SK-N-SH (cell line): ENCODE measurements around the gene MALAT1. TPM values are rescaled to one million over a fixed set of nuclear protein-coding genes. Genes with fewer than 3 reads are reported as not detected.

ENCODE experiments used
- CTCF ChIA-PET: fragments of 300-600, 350-600 bp; formaldehyde crosslinking; extraction: SDS; loops from one replicate; lab custom pipeline; 2021; lab: Yijun Ruan, JAX
- POLR2A ChIA-PET: fragments of 350-600 bp; sonication (Branson Sonifier 250); formaldehyde crosslinking; extraction: SDS; loops from one replicate; lab custom pipeline; 2020; ENCODE audit warnings: antibody characterized with exemption, inconsistent platforms; lab: Yijun Ruan, JAX
- DNase-seq: peaks from one replicate; pipeline ENCODE4 v3.0.0; 2012
- H2AFZ ChIP-seq: fragments of 200-600 bp; sonication (generic); 2 replicates; pipeline ENCODE4 v1.8.1; 2016; ENCODE audit warnings: antibody characterized with exemption, mild to moderate bottlenecking, low read depth
- H3F3A ChIP-seq: fragments of 200-600 bp; sonication (generic); replicated peaks from 2 replicates; pipeline ENCODE3; 2016; ENCODE audit warnings: antibody characterized with exemption, mild to moderate bottlenecking; ENCODE audit not compliant: insufficient read depth
- H3K27ac ChIP-seq, 2 experiments: fragments of 200-500 bp in 1 of 2; fragments of 200-600 bp in 1 of 2; sonication (Bioruptor generic) in 1 of 2; sonication (generic), shearing (Covaris generic) in 1 of 2; 2 replicates each; pipeline versions ENCODE4 v1.5.1 to v1.6.1; 2014 to 2016; ENCODE audit warnings: low read depth in 2 of 2, inconsistent platforms in 1 of 2, low read length in 1 of 2, mild to moderate bottlenecking in 1 of 2, mixed read lengths in 1 of 2
- H3K27me3 ChIP-seq: fragments of 200-600 bp; sonication (generic), shearing (Covaris generic); 2 replicates; pipeline ENCODE4 v1.6.1; 2016; ENCODE audit warnings: mixed run types; ENCODE audit not compliant: insufficient read depth
- H3K36me3 ChIP-seq, 2 experiments: fragments of 200-500 bp in 1 of 2; fragments of 200-600 bp in 1 of 2; sonication (Bioruptor generic) in 1 of 2; sonication (generic) in 1 of 2; replicated peaks in 1 of 2; 2 replicates each; pipeline versions ENCODE3 to v1.5.1; 2014 to 2016; ENCODE audit warnings: low read length in 1 of 2, mild to moderate bottlenecking in 1 of 2; ENCODE audit not compliant: insufficient read depth in 2 of 2, control insufficient read depth in 1 of 2
- H3K4me1 ChIP-seq, 2 experiments: fragments of 200-500 bp in 1 of 2; fragments of 200-600 bp in 1 of 2; sonication (Bioruptor generic) in 1 of 2; sonication (generic), shearing (Covaris generic) in 1 of 2; 2 replicates each; pipeline versions ENCODE4 v1.5.1 to v1.6.1; 2014 to 2016; ENCODE audit warnings: low read depth in 1 of 2, low read length in 1 of 2, mixed run types in 1 of 2; ENCODE audit not compliant: insufficient read depth in 2 of 2, control insufficient read depth in 1 of 2
- H3K4me2 ChIP-seq: fragments of 200-600 bp; sonication (generic), shearing (Covaris generic); 2 replicates; pipeline ENCODE4 v1.6.1; 2017; ENCODE audit warnings: mixed run types
- H3K4me3 ChIP-seq, 2 experiments: fragments of 200-500 bp in 1 of 2; fragments of 200-600 bp in 1 of 2; sonication (Bioruptor generic) in 1 of 2; sonication (generic), shearing (Covaris generic) in 1 of 2; 2 replicates each; pipeline versions ENCODE4 v1.5.1 to v1.8.1; 2014 to 2016; ENCODE audit warnings: low read depth in 2 of 2, inconsistent platforms in 1 of 2, low read length in 1 of 2, mild to moderate bottlenecking in 1 of 2, mixed read lengths in 1 of 2, moderate library complexity in 1 of 2
- H3K79me2 ChIP-seq: fragments of 200-600 bp; sonication (generic); 2 replicates; pipeline ENCODE4 v1.8.1; 2017; ENCODE audit warnings: mild to moderate bottlenecking; ENCODE audit not compliant: insufficient read depth
- H3K9ac ChIP-seq: fragments of 200-600 bp; sonication (generic); 2 replicates; pipeline ENCODE4 v1.6.1; 2017; ENCODE audit warnings: mixed run types
- H3K9me2 ChIP-seq: fragments of 200-600 bp; sonication (generic); 2 replicates; pipeline ENCODE4 v1.6.1; 2017; ENCODE audit warnings: mixed run types
- H3K9me3 ChIP-seq: fragments of 200-600 bp; sonication (generic); 2 replicates; pipeline ENCODE4 v1.6.1; 2017; ENCODE audit warnings: mixed run types, mild to moderate bottlenecking, moderate library complexity
- H4K20me1 ChIP-seq: fragments of 200-600 bp; sonication (generic); 2 replicates; pipeline ENCODE4 v1.6.1; 2017; ENCODE audit warnings: mild to moderate bottlenecking, mixed run types; ENCODE audit not compliant: insufficient read depth
- CHD2 ChIP-seq: fragments of 150-350 bp; IDR thresholded peaks from 2 replicates; pipeline ENCODE4 v1.6.1; 2018; ENCODE audit warnings: low read length; ENCODE audit not compliant: partially characterized antibody
- FOSL2 ChIP-seq: IDR thresholded peaks from 2 replicates; pipeline ENCODE4 v1.4.0; 2012; ENCODE audit warnings: low read depth, mild to moderate bottlenecking, moderate library complexity, borderline replicate concordance
- FOXM1 ChIP-seq: IDR thresholded peaks from 2 replicates; pipeline ENCODE4 v1.4.0; 2012; ENCODE audit warnings: low read depth, mild to moderate bottlenecking
- GATA2 ChIP-seq: sonication (generic); formaldehyde crosslinking; IDR thresholded peaks from 2 replicates; pipeline ENCODE4 v1.5.0; 2020; ENCODE audit warnings: mild to moderate bottlenecking, missing genetic modification reagents
- JUND ChIP-seq: IDR thresholded peaks from 2 replicates; pipeline ENCODE4 v1.4.0; 2012
- MXI1 ChIP-seq: IDR thresholded peaks from 2 replicates; pipeline ENCODE4 v1.6.1; 2012; ENCODE audit warnings: mild to moderate bottlenecking, low read depth, low read length, improper control_type of control experiment
- NRF1 ChIP-seq: IDR thresholded peaks from 2 replicates; pipeline ENCODE4 v1.6.1; 2012; ENCODE audit warnings: low read depth, mild to moderate bottlenecking, low read length
- POLR2AphosphoS5 ChIP-seq: IDR thresholded peaks from 2 replicates; pipeline ENCODE4 v1.6.1; 2012; ENCODE audit warnings: low read depth, low read length
- RCOR1 ChIP-seq: fragments of 150-350 bp; IDR thresholded peaks from 2 replicates; pipeline ENCODE4 v1.6.1; 2017; ENCODE audit warnings: antibody characterized with exemption, low read length
- SIN3A ChIP-seq: IDR thresholded peaks from 2 replicates; pipeline ENCODE4 v1.6.1; 2012; ENCODE audit warnings: low read depth, mild to moderate bottlenecking, low read length, moderate library complexity, borderline replicate concordance
- SMC3 ChIP-seq: IDR thresholded peaks from 2 replicates; pipeline ENCODE4 v1.6.1; 2012; ENCODE audit warnings: low read depth, low read length, improper control_type of control experiment
- TAF1 ChIP-seq: IDR thresholded peaks from 2 replicates; pipeline ENCODE4 v1.6.1; 2012; ENCODE audit warnings: low read depth, mild to moderate bottlenecking, low read length, moderate library complexity, borderline replicate concordance
- TCF12 ChIP-seq: IDR thresholded peaks from 2 replicates; pipeline ENCODE4 v1.4.0; 2012
- YY1 ChIP-seq: IDR thresholded peaks from 2 replicates; pipeline ENCODE4 v1.4.0; 2012; ENCODE audit warnings: low read depth, mild to moderate bottlenecking
- WGBS: methylation state at CpG from one replicate; pipeline ENCODE4 v1.1.6; 2017; ENCODE audit warnings: low lambda C conversion rate; 5-methylcytosine and 5-hydroxymethylcytosine counted together
- polyA plus RNA-seq, 3 experiments: library from polyadenylated mRNA; depleted of rRNA; stranded (reverse); fragments of >200 nt; gene quantifications; 2 replicates each; pipeline ENCODE4 v1.2.3, GENCODE V29; 2012
- TF ChIP-seq, protein P1 (sequence below): IDR thresholded peaks from 2 replicates; pipeline ENCODE4 v1.4.0; 2012; ENCODE audit warnings: low read depth, borderline replicate concordance
- TF ChIP-seq, protein P2 (sequence below): IDR thresholded peaks from 2 replicates; pipeline ENCODE4 v1.4.0; 2012; ENCODE audit warnings: low read depth, borderline replicate concordance
- TF ChIP-seq, protein P3 (sequence below): IDR thresholded peaks from 2 replicates; pipeline ENCODE4; 2012
- TF ChIP-seq, protein P4 (sequence below): fragments of 150-350 bp; IDR thresholded peaks from 2 replicates; pipeline ENCODE4 v1.6.1; 2016; ENCODE audit warnings: mild to moderate bottlenecking, low read depth, low read length
- TF ChIP-seq, protein P5 (sequence below): IDR thresholded peaks from 2 replicates; pipeline ENCODE4 v1.6.1; 2012; ENCODE audit warnings: mild to moderate bottlenecking, low read depth, low read length, moderate library complexity

Gene MALAT1
- polyA plus RNA-seq, 1 of the 3 experiments (the other 2 are of a cell fraction): 285 TPM

DNA sequence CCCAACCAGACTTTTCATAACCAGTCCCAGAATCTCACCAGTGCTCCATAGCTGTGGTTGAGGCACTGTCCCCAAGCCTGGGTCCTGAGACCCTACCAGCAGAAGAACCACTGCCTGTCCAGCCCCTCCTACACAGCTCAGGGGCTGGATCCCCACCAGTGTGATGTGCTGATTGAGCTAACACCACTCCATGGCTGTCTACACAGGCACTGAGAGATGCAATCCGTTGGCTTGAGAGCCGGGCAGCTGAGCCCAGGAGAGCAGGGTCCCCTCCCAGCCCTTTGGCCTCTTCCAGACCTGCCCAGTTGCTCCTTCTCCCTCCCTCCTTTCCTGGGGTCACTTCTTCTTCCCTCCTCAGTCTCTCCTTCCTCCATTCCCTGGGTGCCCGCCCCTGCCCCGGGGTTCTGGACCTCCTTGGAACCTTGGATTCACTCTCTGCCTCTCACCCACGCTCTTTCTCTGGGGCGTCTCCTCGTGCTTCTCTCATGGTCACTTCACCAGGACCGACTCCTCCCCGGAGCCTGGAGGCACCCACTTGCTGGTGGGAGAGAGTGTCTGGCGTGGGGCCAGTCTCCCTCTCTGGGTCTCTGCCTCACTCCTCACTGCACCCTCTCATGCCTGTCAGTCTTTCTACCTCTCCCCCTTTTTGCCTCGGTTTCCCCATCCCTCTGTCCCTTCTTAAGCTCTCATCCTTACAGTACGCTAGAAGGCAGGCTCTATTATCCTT lies 25.3 kb downstream of the MALAT1 start:
- peak overlapping the region; percentile 9 to 41; a peak in 2 of 4 replicates for H3K27ac ChIP-seq
- peak; percentile 54 for DNase-seq
- H3K27me3 ChIP-seq: no peaks in the 10 kb centered on the region
- 40% methylated on average over 12 of the region's 12 CpGs for WGBS
- H2AFZ ChIP-seq: peak overlapping the region; percentile 50; the same call in 1 of the 2 replicates
- H3K9me2 ChIP-seq: no peaks in the 10 kb centered on the region
- H3K4me3 ChIP-seq: peak overlapping the region; percentile 36 to 43; a peak in 3 of 4 replicates
- CTCF ChIA-PET: interaction anchor here (1.0 to 6.7 kb wide), 4 partner anchors 9 to 48 kb away, joined by 3 to 69 read pairs (median 8); partner anchors contain the start of gene FAM89B
- H3K36me3 ChIP-seq: peaks cover 11 to 15% of the 10 kb centered on the region in 2 experiments
- H3F3A ChIP-seq: peaks cover 14% of the 10 kb centered on the region
- H4K20me1 ChIP-seq: peaks cover 13% of the 10 kb centered on the region; the same call in 1 of the 2 replicates
- peaks cover 5 to 18% of the 10 kb centered on the region in 2 experiments; a peak in 3 of 4 replicates for H3K4me1 ChIP-seq
- TF ChIP-seq GATA2 (CRISPR knock-in tag) (no peak), CHD2 (no peak), SMC3 (no peak), SIN3A (no peak), JUND (no peak), YY1 (no peak), TCF12 (no peak), TAF1 (no peak), NRF1 (no peak), POLR2AphosphoS5 (no peak), FOSL2 (no peak), FOXM1 (no peak), MXI1 (no peak), RCOR1 (no peak)
- TF ChIP-seq, protein P1, sequence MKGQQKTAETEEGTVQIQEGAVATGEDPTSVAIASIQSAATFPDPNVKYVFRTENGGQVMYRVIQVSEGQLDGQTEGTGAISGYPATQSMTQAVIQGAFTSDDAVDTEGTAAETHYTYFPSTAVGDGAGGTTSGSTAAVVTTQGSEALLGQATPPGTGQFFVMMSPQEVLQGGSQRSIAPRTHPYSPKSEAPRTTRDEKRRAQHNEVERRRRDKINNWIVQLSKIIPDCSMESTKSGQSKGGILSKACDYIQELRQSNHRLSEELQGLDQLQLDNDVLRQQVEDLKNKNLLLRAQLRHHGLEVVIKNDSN: no peak
- TF ChIP-seq, protein P2, sequence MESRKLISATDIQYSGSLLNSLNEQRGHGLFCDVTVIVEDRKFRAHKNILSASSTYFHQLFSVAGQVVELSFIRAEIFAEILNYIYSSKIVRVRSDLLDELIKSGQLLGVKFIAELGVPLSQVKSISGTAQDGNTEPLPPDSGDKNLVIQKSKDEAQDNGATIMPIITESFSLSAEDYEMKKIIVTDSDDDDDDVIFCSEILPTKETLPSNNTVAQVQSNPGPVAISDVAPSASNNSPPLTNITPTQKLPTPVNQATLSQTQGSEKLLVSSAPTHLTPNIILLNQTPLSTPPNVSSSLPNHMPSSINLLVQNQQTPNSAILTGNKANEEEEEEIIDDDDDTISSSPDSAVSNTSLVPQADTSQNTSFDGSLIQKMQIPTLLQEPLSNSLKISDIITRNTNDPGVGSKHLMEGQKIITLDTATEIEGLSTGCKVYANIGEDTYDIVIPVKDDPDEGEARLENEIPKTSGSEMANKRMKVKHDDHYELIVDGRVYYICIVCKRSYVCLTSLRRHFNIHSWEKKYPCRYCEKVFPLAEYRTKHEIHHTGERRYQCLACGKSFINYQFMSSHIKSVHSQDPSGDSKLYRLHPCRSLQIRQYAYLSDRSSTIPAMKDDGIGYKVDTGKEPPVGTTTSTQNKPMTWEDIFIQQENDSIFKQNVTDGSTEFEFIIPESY: no peak
- TF ChIP-seq, protein P3, sequence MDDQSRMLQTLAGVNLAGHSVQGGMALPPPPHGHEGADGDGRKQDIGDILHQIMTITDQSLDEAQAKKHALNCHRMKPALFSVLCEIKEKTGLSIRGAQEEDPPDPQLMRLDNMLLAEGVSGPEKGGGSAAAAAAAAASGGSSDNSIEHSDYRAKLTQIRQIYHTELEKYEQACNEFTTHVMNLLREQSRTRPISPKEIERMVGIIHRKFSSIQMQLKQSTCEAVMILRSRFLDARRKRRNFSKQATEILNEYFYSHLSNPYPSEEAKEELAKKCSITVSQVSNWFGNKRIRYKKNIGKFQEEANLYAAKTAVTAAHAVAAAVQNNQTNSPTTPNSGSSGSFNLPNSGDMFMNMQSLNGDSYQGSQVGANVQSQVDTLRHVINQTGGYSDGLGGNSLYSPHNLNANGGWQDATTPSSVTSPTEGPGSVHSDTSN: no peak
- TF ChIP-seq, protein P4, sequence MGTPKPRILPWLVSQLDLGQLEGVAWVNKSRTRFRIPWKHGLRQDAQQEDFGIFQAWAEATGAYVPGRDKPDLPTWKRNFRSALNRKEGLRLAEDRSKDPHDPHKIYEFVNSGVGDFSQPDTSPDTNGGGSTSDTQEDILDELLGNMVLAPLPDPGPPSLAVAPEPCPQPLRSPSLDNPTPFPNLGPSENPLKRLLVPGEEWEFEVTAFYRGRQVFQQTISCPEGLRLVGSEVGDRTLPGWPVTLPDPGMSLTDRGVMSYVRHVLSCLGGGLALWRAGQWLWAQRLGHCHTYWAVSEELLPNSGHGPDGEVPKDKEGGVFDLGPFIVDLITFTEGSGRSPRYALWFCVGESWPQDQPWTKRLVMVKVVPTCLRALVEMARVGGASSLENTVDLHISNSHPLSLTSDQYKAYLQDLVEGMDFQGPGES: no peak
- TF ChIP-seq, protein P5, sequence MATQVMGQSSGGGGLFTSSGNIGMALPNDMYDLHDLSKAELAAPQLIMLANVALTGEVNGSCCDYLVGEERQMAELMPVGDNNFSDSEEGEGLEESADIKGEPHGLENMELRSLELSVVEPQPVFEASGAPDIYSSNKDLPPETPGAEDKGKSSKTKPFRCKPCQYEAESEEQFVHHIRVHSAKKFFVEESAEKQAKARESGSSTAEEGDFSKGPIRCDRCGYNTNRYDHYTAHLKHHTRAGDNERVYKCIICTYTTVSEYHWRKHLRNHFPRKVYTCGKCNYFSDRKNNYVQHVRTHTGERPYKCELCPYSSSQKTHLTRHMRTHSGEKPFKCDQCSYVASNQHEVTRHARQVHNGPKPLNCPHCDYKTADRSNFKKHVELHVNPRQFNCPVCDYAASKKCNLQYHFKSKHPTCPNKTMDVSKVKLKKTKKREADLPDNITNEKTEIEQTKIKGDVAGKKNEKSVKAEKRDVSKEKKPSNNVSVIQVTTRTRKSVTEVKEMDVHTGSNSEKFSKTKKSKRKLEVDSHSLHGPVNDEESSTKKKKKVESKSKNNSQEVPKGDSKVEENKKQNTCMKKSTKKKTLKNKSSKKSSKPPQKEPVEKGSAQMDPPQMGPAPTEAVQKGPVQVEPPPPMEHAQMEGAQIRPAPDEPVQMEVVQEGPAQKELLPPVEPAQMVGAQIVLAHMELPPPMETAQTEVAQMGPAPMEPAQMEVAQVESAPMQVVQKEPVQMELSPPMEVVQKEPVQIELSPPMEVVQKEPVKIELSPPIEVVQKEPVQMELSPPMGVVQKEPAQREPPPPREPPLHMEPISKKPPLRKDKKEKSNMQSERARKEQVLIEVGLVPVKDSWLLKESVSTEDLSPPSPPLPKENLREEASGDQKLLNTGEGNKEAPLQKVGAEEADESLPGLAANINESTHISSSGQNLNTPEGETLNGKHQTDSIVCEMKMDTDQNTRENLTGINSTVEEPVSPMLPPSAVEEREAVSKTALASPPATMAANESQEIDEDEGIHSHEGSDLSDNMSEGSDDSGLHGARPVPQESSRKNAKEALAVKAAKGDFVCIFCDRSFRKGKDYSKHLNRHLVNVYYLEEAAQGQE: no peak
- POLR2A ChIA-PET: interaction anchor here (1.0 to 1.6 kb wide), 6 partner anchors 12 to 103 kb away, joined by 3 to 6 read pairs (median 4); partner anchors contain the start of gene NEAT1
- peaks cover 30% of the 10 kb centered on the region for H3K79me2 ChIP-seq
- H3K4me2 ChIP-seq: peak overlapping the region; percentile 51
- H3K9ac ChIP-seq: no peak overlapping the region; the same call in 1 of the 2 replicates
- no peaks in the 10 kb centered on the region for H3K9me3 ChIP-seq
